Measurements from ENCODE around the gene MRPS22. TPM values are rescaled to one million over a fixed set of nuclear protein-coding genes. Genes with fewer than 3 reads are reported as not detected.
A peak's percentile ranks its signal among the peaks of the same experiment; 100 is the strongest.
"Not testable (repeated sequence)": the region's sequence is repeated elsewhere in the genome, so short reads cannot be mapped to it uniquely, and the experiment has no call there.

The MRPS22 gene
- total and polyA plus RNA-seq, 8 donors = 14.7 to 29.0 (median 18.8) TPM

DNA sequence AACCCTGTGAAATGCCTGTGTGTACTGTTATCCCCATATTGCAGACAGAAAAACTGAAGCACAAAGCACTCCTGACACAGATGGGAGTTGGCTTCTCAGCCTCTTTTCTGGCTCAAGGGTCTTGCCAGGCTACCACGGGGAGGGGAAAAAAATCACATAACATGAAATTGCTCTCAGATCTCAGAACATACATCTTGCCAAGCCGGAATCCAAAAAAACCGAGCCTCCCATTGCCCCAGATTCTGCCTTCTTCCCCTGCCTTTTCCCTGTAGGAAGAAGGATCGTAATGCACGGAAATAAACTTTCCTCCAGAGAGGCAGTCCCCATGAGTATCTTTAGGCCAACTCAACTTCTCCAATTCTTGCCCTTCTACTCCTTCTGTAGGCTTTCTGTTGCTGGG is 16.6 kb upstream of the MRPS22 start:
- intact Hi-C loops (cut with DNase I) = loop anchor here in 2 of 3 donors (5.0 to 10.0 kb wide), 3 partner anchors 215 to 392 kb away; partner anchors contain the start of genes FOXL2 (in 1 of the 2) and FOXL2NB (in 1 of the 2)
- WGBS, 2 donors = 91 to 94% methylated on average over 5 of the region's 5 CpGs
- no peak for ATAC-seq
- Histone ChIP-seq H3K4me3 (no peak overlapping the region), H3K9me3 (no peaks in the 10 kb centered on the region), H3K4me1 (no peaks in the 10 kb centered on the region), H3K27me3 (no peaks in the 10 kb centered on the region), H3K36me3 (no peaks in the 10 kb centered on the region), H3K27ac (no peak overlapping the region)
- no peak for DNase-seq
- TF ChIP-seq, protein P1, sequence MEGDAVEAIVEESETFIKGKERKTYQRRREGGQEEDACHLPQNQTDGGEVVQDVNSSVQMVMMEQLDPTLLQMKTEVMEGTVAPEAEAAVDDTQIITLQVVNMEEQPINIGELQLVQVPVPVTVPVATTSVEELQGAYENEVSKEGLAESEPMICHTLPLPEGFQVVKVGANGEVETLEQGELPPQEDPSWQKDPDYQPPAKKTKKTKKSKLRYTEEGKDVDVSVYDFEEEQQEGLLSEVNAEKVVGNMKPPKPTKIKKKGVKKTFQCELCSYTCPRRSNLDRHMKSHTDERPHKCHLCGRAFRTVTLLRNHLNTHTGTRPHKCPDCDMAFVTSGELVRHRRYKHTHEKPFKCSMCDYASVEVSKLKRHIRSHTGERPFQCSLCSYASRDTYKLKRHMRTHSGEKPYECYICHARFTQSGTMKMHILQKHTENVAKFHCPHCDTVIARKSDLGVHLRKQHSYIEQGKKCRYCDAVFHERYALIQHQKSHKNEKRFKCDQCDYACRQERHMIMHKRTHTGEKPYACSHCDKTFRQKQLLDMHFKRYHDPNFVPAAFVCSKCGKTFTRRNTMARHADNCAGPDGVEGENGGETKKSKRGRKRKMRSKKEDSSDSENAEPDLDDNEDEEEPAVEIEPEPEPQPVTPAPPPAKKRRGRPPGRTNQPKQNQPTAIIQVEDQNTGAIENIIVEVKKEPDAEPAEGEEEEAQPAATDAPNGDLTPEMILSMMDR (IDR thresholded peaks at IDR 0.05) = no peak
- no peak for FAIRE-seq

DNA sequence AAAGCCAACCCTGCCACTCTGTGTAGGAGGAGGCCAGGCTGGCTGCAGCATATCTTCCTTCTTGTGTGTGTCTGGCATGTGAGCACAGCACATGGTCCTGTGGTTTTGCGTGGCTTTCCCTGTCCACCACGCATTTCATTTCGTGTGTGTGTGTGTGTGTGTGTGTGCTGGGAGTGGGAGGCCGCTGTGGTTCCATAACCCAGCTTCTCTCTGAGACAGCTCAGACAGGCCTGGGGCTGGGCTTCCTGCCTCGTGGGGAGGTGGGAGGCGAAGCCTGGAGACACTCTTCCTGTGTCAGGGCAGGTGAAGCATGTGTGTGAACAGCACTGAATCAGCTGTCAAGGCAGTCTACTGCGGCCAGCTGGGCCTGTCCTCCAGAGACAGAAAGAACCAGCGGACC is 16.0 kb upstream of the MRPS22 start:
- 83 to 86% methylated on average over 8 of the region's 8 CpGs for WGBS, 2 donors
- Histone ChIP-seq H3K27ac (no peak overlapping the region), H3K36me3 (no peaks in the 10 kb centered on the region), H3K4me3 (no peak overlapping the region), H3K4me1 (no peaks in the 10 kb centered on the region), H3K9me3 (no peaks in the 10 kb centered on the region), H3K27me3 (no peaks in the 10 kb centered on the region)
- intact Hi-C loops (cut with DNase I) = loop anchor here in 2 of 3 donors (5.0 to 10.0 kb wide), 3 partner anchors 216 to 393 kb away; partner anchors contain the start of genes FOXL2 (in 1 of the 2) and FOXL2NB (in 1 of the 2)
- TF ChIP-seq, protein P1 (IDR thresholded peaks at IDR 0.05) = no peak
- no peak for FAIRE-seq
- no peak for DNase-seq
- ATAC-seq = no peak

DNA sequence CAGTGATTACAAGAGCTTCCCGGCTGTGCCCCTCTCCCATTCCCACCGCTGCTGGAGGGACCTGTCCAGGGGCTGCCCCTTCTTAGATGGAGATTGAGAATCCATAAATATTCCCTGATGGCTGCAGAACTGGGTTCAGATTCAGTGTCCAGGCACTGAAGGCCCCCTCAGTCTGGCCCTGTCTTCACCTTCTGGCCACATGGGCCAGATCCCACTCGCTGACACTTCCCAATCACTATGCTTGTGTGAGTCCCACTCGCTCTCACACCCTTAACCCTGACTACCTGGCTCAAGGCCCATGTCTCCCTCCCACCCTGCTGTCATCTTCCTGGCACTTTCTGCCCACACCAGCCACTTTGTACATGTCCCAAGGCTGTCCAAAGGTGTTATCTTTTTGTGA is 15.5 kb upstream of the MRPS22 start:
- intact Hi-C loops (cut with DNase I) = loop anchor here in 2 of 3 donors (5.0 to 10.0 kb wide), 3 partner anchors 216 to 394 kb away; partner anchors contain the start of genes FOXL2 (in 1 of the 2) and FOXL2NB (in 1 of the 2)

DNA sequence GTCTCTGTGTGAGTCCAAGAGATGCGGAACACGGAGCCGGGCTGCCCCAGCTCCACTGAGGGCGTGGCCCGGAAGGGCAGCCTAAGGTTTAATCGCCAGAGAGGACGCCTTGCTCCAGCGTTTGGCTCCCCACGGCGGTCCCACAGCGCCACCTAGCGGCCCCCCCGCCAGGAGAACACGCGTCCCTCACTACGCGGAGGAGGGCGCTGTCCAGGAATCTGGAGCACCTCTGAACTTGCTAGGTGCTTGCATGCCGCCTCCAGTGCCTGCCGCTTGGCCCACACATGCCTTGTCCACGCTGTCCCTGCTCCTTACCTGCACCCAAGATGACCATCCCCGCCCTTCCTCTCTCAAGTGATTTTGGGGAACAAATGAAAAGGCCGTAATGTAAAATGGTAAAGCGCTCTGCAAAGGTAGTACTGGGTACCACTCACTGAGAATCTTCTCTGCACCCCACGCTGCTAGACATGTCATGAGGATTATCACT is 14.4 kb upstream of the MRPS22 start:
- peak; percentile 99 for ATAC-seq
- FAIRE-seq = no peak
- 10 to 11% methylated on average over 25 of the region's 25 CpGs for WGBS, 2 donors
- Histone ChIP-seq H3K27ac (no peak overlapping the region), H3K27me3 (no peaks in the 10 kb centered on the region), H3K36me3 (no peaks in the 10 kb centered on the region), H3K9me3 (no peaks in the 10 kb centered on the region), H3K4me3 (no peak overlapping the region), H3K4me1 (no peaks in the 10 kb centered on the region)
- DNase-seq = peak; percentile 82 to 100 (median 94)
- intact Hi-C loops (cut with DNase I) = loop anchor here in 2 of 3 donors (5.0 to 10.0 kb wide), 3 partner anchors 217 to 395 kb away; partner anchors contain the start of genes FOXL2 (in 1 of the 2) and FOXL2NB (in 1 of the 2)
- TF ChIP-seq, protein P1 (IDR thresholded peaks at IDR 0.05) = peak; percentile 99

More for the DNA sequence above, 15.5 kb upstream of the MRPS22 start:
- FAIRE-seq (no peak), DNase-seq (no peak), ATAC-seq (no peak)
- 88 to 92% methylated on average over 4 of the region's 4 CpGs for WGBS, 2 donors
- H3K27ac ChIP-seq = no peak overlapping the region
- no peaks in the 10 kb centered on the region for H3K27me3 ChIP-seq
- H3K4me3 ChIP-seq = no peak overlapping the region
- TF ChIP-seq, protein P1 (IDR thresholded peaks at IDR 0.05) = no peak
- H3K36me3 ChIP-seq = no peaks in the 10 kb centered on the region
- H3K4me1 ChIP-seq = no peaks in the 10 kb centered on the region
- no peaks in the 10 kb centered on the region for H3K9me3 ChIP-seq

DNA sequence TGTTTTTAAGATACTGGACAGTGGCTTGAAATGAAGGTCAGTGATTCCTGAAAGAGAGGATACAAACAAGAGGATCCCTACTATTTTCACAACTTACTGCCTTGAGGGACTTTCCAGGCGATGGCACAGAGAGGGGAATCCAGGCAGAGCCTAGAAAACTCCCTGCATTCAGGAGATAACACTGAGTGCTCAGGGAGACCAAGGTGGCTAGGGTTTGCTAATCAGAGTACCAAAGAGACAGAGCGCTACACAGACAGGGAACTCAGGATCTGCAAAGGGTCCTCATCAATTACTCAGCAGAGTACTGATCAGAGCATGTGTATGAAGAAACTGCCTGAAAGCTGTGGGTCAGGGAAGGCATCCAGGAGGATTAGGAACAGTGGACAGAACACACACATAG is 11.7 kb upstream of the MRPS22 start:
- DNase-seq (no peak), ATAC-seq (no peak), FAIRE-seq (no peak)
- 84 to 87% methylated on average over 2 of the region's 2 CpGs for WGBS, 2 donors
- no peak overlapping the region for H3K4me3 ChIP-seq
- H3K9me3 ChIP-seq = no peaks in the 10 kb centered on the region
- no peaks in the 10 kb centered on the region for H3K27me3 ChIP-seq
- no peak overlapping the region for H3K27ac ChIP-seq
- intact Hi-C loops (cut with DNase I) = loop anchor here in 2 of 3 donors (5.0 to 10.0 kb wide), 2 partner anchors 220 to 227 kb away; no protein-coding TSS in a partner anchor
- no peaks in the 10 kb centered on the region for H3K36me3 ChIP-seq
- no peaks in the 10 kb centered on the region for H3K4me1 ChIP-seq
- TF ChIP-seq, protein P1 (IDR thresholded peaks at IDR 0.05) = no peak

DNA sequence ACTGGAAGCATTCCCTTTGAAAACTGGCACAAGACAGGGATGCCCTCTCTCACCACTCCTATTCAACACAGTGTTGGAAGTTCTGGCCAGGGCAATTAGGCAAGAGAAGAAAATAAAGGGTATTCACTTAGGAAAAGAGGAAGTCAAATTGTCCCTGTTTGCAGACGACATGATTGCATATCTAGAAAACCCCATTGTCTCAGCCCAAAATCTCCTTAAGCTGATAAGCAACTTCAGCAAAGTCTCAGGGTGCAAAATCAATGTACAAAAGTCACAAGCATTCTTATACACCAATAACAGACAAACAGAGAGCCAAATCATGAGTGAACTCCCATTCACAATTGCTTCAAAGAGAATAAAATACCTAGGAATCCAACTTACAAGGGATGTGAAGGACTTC is 9.1 kb upstream of the MRPS22 start:
- not testable (repeated sequence) for FAIRE-seq, H3K4me3 ChIP-seq, H3K4me1 ChIP-seq, H3K27ac ChIP-seq, H3K27me3 ChIP-seq, H3K9me3 ChIP-seq, H3K36me3 ChIP-seq, ATAC-seq, DNase-seq
- intact Hi-C loops (cut with DNase I) = loop anchor here in 2 of 3 donors (5.0 to 10.0 kb wide), 2 partner anchors 222 to 230 kb away; no protein-coding TSS in a partner anchor
- 56 to 63% methylated on average over 1 of the region's 1 CpG for WGBS, 2 donors
